Measurements from ENCODE around the gene MACF1. TPM values are rescaled to one million over a fixed set of nuclear protein-coding genes. Genes with fewer than 3 reads are reported as not detected.

The MACF1 gene
- total RNA-seq, 2 donors from 2014 or later: 154 to 355 TPM

DNA sequence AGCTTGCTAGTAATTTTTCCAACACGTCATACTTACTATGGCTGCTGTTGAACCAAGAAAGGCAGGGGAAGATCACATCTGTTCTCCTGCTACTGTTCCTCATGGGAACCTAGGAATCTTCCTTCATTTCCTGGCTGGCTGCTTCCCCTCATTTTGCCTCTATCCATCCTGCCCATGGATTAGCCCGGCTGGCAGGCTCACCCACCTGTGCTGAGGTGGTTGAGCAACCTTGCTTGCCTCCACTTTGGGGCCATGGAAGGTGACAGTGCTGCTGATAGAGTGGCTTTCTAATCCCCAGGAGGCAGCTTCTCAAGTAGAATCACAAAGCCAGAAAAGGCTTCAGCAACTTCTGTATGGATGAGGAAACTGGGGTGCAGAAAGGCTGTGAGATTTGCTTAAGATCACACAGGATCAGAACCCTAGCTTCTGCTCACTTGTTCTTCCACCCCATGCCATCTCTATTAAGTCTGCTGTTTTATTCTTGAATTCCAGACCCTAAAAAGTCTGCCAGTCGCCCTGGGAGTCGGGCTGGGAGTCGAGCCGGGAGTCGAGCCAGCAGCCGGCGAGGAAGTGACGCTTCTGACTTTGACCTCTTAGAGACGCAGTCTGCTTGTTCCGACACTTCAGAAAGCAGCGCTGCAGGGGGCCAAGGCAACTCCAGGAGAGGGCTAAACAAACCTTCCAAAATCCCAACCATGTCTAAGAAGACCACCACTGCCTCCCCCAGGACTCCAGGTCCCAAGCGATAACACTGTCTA is 280.7 kb downstream of the MACF1 start:
- WGBS: 82% methylated on average over 14 of the region's 14 CpGs
- intact Hi-C loops (cut with DNase I): no loop called here
- TF ChIP-seq POLR2AphosphoS5 (IDR thresholded peaks at IDR 0.05): no peak
- TF ChIP-seq, protein P1, sequence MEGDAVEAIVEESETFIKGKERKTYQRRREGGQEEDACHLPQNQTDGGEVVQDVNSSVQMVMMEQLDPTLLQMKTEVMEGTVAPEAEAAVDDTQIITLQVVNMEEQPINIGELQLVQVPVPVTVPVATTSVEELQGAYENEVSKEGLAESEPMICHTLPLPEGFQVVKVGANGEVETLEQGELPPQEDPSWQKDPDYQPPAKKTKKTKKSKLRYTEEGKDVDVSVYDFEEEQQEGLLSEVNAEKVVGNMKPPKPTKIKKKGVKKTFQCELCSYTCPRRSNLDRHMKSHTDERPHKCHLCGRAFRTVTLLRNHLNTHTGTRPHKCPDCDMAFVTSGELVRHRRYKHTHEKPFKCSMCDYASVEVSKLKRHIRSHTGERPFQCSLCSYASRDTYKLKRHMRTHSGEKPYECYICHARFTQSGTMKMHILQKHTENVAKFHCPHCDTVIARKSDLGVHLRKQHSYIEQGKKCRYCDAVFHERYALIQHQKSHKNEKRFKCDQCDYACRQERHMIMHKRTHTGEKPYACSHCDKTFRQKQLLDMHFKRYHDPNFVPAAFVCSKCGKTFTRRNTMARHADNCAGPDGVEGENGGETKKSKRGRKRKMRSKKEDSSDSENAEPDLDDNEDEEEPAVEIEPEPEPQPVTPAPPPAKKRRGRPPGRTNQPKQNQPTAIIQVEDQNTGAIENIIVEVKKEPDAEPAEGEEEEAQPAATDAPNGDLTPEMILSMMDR (IDR thresholded peaks at IDR 0.05): no peak
- TF ChIP-seq POLR2A (IDR thresholded peaks at IDR 0.05): no peak
- no peaks in the 10 kb centered on the region for H3K4me1 ChIP-seq (replicated peaks)
- no peaks in the 10 kb centered on the region for H3K27me3 ChIP-seq (replicated peaks; ENCODE audit: insufficient read depth)
- H3K9me3 ChIP-seq: no peaks in the 10 kb centered on the region
- no peak overlapping the region for H3K27ac ChIP-seq
- no peaks in the 10 kb centered on the region for H3K36me3 ChIP-seq
- H3K4me3 ChIP-seq: no peak overlapping the region
- no peak for DNase-seq (ENCODE audit: low spot score)

DNA sequence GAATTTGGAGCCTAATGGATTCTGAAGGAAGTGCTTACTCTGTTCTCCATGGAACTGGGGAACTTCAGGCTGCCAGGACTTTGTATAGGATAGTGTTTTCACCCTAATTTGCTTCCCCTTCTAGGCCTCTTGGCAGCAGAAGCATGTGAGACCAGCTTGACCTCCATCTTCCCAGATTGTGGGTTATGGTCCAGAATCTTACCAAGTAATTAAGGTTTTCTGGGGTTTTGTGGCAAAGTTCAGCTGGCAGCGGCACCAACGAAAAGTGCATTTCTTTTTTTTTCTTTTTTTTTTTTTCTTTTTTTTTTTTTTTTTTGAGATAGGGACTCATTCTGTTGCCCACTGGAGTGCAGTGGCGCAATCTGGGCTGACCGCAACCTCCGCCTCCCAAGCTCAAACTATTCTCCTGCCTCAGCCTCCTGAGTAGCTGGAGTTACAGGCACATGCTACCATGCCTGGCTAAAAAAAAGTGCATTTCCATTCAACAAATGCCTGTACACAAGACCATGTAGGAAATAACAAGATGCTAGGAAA is 283.6 kb downstream of the MACF1 start:
- Histone ChIP-seq H3K27me3 (replicated peaks; ENCODE audit: insufficient read depth) (no peaks in the 10 kb centered on the region), H3K4me1 (replicated peaks) (no peaks in the 10 kb centered on the region), H3K4me3 (no peak overlapping the region), H3K36me3 (no peaks in the 10 kb centered on the region), H3K9me3 (no peaks in the 10 kb centered on the region), H3K27ac (no peak overlapping the region)
- intact Hi-C loops (cut with DNase I): no loop called here
- TF ChIP-seq POLR2A (IDR thresholded peaks at IDR 0.05) (no peak), POLR2AphosphoS5 (IDR thresholded peaks at IDR 0.05) (no peak)
- TF ChIP-seq, protein P1 (IDR thresholded peaks at IDR 0.05): no peak
- 95% methylated on average over 5 of the region's 5 CpGs for WGBS
- DNase-seq (ENCODE audit: low spot score): no peak

DNA sequence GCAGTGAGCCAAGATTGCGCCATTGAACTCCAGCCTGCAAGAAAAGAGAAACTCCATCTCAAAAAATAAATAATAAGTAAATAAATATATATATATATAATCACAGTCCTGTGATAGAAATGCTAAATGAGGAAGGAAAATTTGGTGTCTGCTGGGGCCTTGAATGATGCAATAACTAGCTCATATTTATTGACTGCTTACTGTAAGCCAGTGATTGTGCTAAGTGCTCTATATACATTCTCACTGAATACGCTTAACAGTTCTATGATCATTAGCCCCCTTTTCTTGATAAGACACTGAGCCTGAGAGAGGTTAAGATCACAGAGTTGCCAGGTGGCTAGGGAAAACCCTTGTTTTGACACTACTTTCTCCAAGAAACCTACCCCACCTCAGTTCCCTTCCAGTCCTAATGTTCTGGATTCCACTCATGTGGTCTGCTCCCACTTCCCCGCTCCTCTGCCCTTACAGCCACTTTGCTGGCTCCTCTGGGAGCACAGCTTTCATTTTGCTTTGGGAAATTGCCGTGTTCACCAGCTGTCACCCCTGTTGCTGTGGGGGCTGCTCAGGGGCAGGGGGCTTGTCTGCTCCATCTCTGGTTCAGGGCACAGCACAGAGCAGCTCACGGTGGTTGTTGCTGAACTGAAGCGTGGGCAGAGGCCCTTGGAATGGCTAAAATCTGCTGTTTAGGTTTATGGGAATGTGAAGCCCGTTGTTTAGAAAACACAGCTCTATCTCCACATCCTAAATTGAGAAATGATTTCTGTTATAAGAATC is 284.5 kb downstream of the MACF1 start:
- Histone ChIP-seq H3K36me3 (no peaks in the 10 kb centered on the region), H3K4me1 (replicated peaks) (no peaks in the 10 kb centered on the region), H3K9me3 (no peaks in the 10 kb centered on the region), H3K27me3 (replicated peaks; ENCODE audit: insufficient read depth) (no peaks in the 10 kb centered on the region), H3K4me3 (no peak overlapping the region), H3K27ac (no peak overlapping the region)
- TF ChIP-seq POLR2A (IDR thresholded peaks at IDR 0.05) (no peak), POLR2AphosphoS5 (IDR thresholded peaks at IDR 0.05) (no peak)
- WGBS: 61% methylated on average over 7 of the region's 7 CpGs
- intact Hi-C loops (cut with DNase I): no loop called here
- no peak for DNase-seq (ENCODE audit: low spot score)

DNA sequence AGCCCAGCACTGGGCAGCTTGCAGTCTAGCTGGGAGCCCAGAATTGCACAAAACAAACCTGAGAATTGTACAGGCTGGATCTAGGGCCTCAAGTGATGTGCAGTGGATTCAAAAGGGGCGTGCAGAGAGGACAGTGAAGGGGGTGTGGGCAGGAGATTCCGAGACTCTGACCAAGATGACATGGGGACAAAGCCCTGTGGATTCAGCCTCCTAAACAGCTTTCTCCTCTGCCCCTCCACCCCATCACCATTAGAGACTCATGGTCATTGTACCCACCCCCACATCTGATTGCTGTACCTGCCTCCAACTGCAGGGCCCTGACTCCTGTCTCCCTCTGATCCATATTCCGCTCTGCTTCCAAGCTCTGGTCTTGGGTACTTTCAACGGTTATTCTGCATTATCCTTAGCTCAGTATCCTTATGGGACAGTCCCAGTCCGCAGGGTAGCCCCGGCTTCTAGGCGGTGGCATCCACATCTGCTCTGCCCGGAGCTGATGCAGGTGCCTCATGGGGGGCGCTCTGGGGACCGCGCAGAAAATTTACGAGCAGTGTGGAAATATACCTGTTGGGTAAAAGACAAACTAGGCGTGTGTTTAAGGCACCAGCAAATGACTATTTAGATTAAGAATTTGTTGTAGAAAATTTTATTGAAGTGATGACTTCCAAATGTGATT is 285.2 kb downstream of the MACF1 start:
- intact Hi-C loops (cut with DNase I): no loop called here
- TF ChIP-seq POLR2A (IDR thresholded peaks at IDR 0.05) (no peak), POLR2AphosphoS5 (IDR thresholded peaks at IDR 0.05) (no peak)
- TF ChIP-seq, protein P1 (IDR thresholded peaks at IDR 0.05): no peak
- no peak for DNase-seq (ENCODE audit: low spot score)
- H3K4me1 ChIP-seq (replicated peaks): no peaks in the 10 kb centered on the region
- no peak overlapping the region for H3K4me3 ChIP-seq
- no peak overlapping the region for H3K27ac ChIP-seq
- H3K36me3 ChIP-seq: no peaks in the 10 kb centered on the region
- no peaks in the 10 kb centered on the region for H3K27me3 ChIP-seq (replicated peaks; ENCODE audit: insufficient read depth)
- 59% methylated on average over 13 of the region's 13 CpGs for WGBS
- H3K9me3 ChIP-seq: no peaks in the 10 kb centered on the region

DNA sequence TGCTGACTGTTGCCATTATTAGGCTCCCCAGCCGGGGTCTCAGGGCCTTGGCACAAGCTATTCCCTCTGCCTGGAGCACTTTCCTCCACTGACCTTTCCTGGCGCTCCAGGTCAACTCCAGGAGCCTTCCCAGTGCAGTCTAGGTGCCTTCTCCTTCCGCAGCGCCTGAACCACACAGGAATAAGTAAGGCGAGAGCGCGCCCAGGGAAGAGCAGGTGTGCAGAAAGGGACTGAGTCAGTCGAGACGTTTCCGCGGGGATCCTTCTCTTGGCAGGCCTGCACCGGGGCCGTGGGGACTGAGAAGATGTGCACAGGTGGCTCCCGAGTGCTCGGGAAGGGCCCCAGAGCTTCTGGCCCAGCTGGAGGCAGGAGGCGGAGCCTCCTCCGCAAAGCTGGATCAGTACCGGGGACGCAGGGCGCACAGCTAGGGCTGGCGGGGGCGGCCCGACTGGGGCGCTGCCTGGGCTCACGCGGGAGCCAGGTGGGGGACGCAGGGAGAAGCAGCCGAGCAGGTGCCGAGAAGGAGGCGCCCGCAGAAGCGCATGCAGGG is 286.2 kb downstream of the MACF1 start:
- Histone ChIP-seq H3K27ac (no peak overlapping the region), H3K27me3 (replicated peaks; ENCODE audit: insufficient read depth) (no peaks in the 10 kb centered on the region), H3K4me3 (peak overlapping the region; percentile 37 to 45), H3K9me3 (no peaks in the 10 kb centered on the region), H3K4me1 (replicated peaks) (no peaks in the 10 kb centered on the region), H3K36me3 (no peaks in the 10 kb centered on the region)
- intact Hi-C loops (cut with DNase I): no loop called here
- TF ChIP-seq POLR2A (IDR thresholded peaks at IDR 0.05): no peak
- DNase-seq (ENCODE audit: low spot score): no peak
- 13% methylated on average over 32 of the region's 32 CpGs for WGBS

Data from prostate gland (tissue), 2 donors.